ENCODE measurements around the gene FAM110D. TPM values are rescaled to one million over a fixed set of nuclear protein-coding genes. Genes with fewer than 3 reads are reported as not detected.

The FAM110D gene
- total and polyA plus RNA-seq, 2 of the 8 experiments (the other 6 are each of a cell fraction or from before 2014, with no cell fraction given), result 0.21 to 0.48 TPM

GRCh38 chr1:26125946-26126320, 32.9 kb upstream of the FAM110D start:
- Histone ChIP-seq H4K5ac (ENCODE audit: insufficient read length, low read depth, low read length) (no peak overlapping the region), H3K79me1 (ENCODE audit: low read depth, low read length) (no peaks in the 10 kb centered on the region), H3K18ac (ENCODE audit: extremely low read depth, low read length) (no peak overlapping the region), H4K91ac (replicated peaks; ENCODE audit: insufficient read length, low read length) (no peak overlapping the region), H3K4me2 (ENCODE audit: insufficient read depth in 1 of 2, low read depth in 2 of 2, low read length in 2 of 2) (no peak overlapping the region), H3K4me1 (replicated peaks in 1 of 4; ENCODE audit: control insufficient read depth in 3 of 4, insufficient read depth in 4 of 4, low read length in 3 of 4) (no peaks in the 10 kb centered on the region), H2BK20ac (ENCODE audit: low read length) (no peak overlapping the region), H3K9ac (replicated peaks in 1 of 4; ENCODE audit: extremely low read depth in 1 of 4, low read depth in 3 of 4, low read length in 3 of 4) (no peak overlapping the region), H2AFZ (ENCODE audit: low read length) (no peak overlapping the region), H3K4me3 (ENCODE audit: extremely low read depth in 1 of 4, insufficient read depth in 2 of 4, low read depth in 3 of 4, low read length in 4 of 4) (no peak overlapping the region), H3K4ac (replicated peaks; ENCODE audit: insufficient read length, low read depth, low read length) (no peak overlapping the region), H2BK120ac (replicated peaks; ENCODE audit: low read depth, low read length) (no peak overlapping the region), H2BK15ac (ENCODE audit: low read length) (no peak overlapping the region), H3K14ac (ENCODE audit: insufficient read length) (no peak overlapping the region), H3K23ac (ENCODE audit: insufficient read length) (no peak overlapping the region), H2AK5ac (ENCODE audit: low read depth, low read length) (no peak overlapping the region), H3K23me2 (ENCODE audit: low read depth, low read length) (no peaks in the 10 kb centered on the region; the same call in 1 of the 2 replicates), H3K27ac (ENCODE audit: low read depth, low read length) (no peak overlapping the region), H2BK5ac (ENCODE audit: low read depth, low read length) (no peak overlapping the region), H3K9me3 (ENCODE audit: insufficient read depth in 2 of 2, low read depth in 1 of 2, low read length in 1 of 2) (no peaks in the 10 kb centered on the region), H3K79me2 (ENCODE audit: control insufficient read depth in 1 of 2, insufficient read depth in 2 of 2, low read length in 2 of 2) (no peaks in the 10 kb centered on the region), H3K36me3 (ENCODE audit: control insufficient read depth in 2 of 4, insufficient read depth in 4 of 4, low read length in 3 of 4) (peaks cover 0 to 9% (median 0%) of the 10 kb centered on the region in 4 experiments; a peak in 2 of 8 replicates), H4K20me1 (replicated peaks in 1 of 2; ENCODE audit: control insufficient read depth in 1 of 2, insufficient read depth in 2 of 2, low read length in 2 of 2) (peaks cover 0 to 2% of the 10 kb centered on the region in 2 experiments), H3K56ac (replicated peaks; ENCODE audit: insufficient read length, low read depth, low read length) (no peak overlapping the region), H3K27me3 (replicated peaks in 1 of 4; ENCODE audit: control insufficient read depth in 3 of 4, extremely low read depth in 1 of 4, insufficient read depth in 3 of 4, low read length in 3 of 4) (no peaks in the 10 kb centered on the region), H4K8ac (ENCODE audit: extremely low read depth, insufficient read depth, low read length) (no peak overlapping the region), H2BK12ac (ENCODE audit: low read depth, low read length) (no peak overlapping the region)
- CTCF ChIA-PET (ENCODE audit: partially characterized antibody), result interaction anchor here (1.1 to 4.2 kb wide), 5 partner anchors 13 to 52 kb away, joined by 3 to 44 read pairs (median 4); partner anchors contain the start of genes CNKSR1 and ZNF593
- TF ChIP-seq SIX5 (IDR thresholded peaks at IDR 0.05; ENCODE audit: low read depth, low read length) (no peak), JUN (IDR thresholded peaks at IDR 0.05; ENCODE audit: low read depth, low read length) (no peak), TCF12 (IDR thresholded peaks at IDR 0.05; ENCODE audit: low read depth, low read length) (no peak), PHF8 (conservative IDR thresholded peaks at IDR 0.05; ENCODE audit: low read depth, low read length) (no peak), ATF2 (IDR thresholded peaks at IDR 0.05; ENCODE audit: low read length) (no peak), HDAC6 (IDR thresholded peaks at IDR 0.05; ENCODE audit: low read depth, low read length) (no peak), RXRA (IDR thresholded peaks at IDR 0.05; ENCODE audit: insufficient read depth, low read depth, low read length) (no peak), ASH2L (IDR thresholded peaks at IDR 0.05; ENCODE audit: low read length) (no peak), CHD2 (IDR thresholded peaks at IDR 0.05; ENCODE audit: low read length) (no peak), POLR2AphosphoS5 (IDR thresholded peaks at IDR 0.05; ENCODE audit: low read depth, low read length) (no peak)
- 85% methylated on average over 1 of the region's 1 CpG; no CpG with 5 or more reads in 1 of the 2 experiments for WGBS, 2 experiments (ENCODE audit: extremely low coverage in 1 of 2, insufficient coverage in 1 of 2, insufficient read length in 1 of 2, insufficient replicate concordance in 2 of 2, low coverage in 1 of 2, low lambda C conversion rate in 2 of 2, missing lambda C conversion rate in 1 of 2)
- POLR2A ChIA-PET (ENCODE audit: partially characterized antibody), result interaction anchor here (0.6 to 1.9 kb wide), 2 partner anchors 8 to 62 kb away, joined by 4 read pairs; no protein-coding TSS in a partner anchor
- FAIRE-seq (no peak), DNase-seq (ENCODE audit: low read depth in 1 of 2, low spot score in 2 of 2) (no peak)
